SK-N-MC (cell line): ENCODE measurements around the gene WDR20.

Experiments used
- FOXP2 ChIP-seq: optimal IDR thresholded peaks from 2 replicates; pipeline ENCODE3; 2011; ENCODE audit warnings: mild to moderate bottlenecking, moderate library complexity; ENCODE audit not compliant: insufficient read depth; ENCODE audit errors: extremely low read length, control extremely low read depth
- POLR2AphosphoS5 ChIP-seq: IDR thresholded peaks from 2 replicates; pipeline ENCODE4 v1.6.1; 2012; ENCODE audit warnings: mild to moderate bottlenecking, low read depth, low read length, borderline replicate concordance

DNA sequence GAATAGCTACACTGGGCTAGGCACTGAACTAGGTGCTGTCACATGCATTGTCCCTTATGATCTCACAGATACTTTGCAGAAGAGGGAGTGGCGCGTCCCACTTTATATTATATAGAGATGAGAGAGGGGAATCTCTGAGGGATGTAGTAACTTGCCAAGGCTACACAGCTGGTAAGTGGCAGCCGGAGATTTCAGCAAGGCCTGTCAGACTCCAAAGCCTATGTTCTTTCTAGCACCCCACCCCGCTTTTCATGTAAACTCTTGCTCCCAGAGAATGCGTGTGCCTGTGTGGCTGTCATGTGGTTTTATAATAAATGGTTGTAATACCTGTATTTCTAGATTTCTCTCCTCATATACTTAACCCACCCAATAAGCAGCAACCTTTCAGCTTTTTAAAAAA, 39.1 kb downstream of the WDR20 start:
- TF ChIP-seq POLR2AphosphoS5, result no peak
- no peak for TF ChIP-seq FOXP2
